Measurements from ENCODE around the gene GOLIM4.

The GOLIM4 gene

DNA sequence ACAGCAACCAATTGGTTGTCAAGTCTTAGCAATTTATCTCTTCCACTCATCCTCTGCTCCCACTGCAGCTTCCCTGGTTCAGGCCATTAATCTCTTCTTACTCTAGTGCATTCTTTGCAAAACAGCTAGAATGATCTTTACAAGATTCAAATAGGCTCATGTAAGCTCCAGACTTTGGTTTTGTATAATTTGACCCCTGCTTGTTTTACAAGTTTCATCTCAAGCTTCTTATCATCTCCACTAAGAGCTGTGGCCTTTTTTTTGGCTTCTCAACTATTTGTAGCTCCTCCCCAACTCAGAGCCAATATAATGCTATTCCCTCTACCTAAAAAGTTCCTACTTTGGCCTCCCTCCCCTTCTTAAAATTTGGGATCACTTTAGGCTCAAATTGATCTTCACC lies 121.8 kb downstream of the GOLIM4 start:
- DNase-seq (ENCODE audit: low read depth): no peak
- H3K4me3 ChIP-seq (ENCODE audit: control insufficient read depth, low read depth, low read length): no peak overlapping the region
- TF ChIP-seq, protein P1, sequence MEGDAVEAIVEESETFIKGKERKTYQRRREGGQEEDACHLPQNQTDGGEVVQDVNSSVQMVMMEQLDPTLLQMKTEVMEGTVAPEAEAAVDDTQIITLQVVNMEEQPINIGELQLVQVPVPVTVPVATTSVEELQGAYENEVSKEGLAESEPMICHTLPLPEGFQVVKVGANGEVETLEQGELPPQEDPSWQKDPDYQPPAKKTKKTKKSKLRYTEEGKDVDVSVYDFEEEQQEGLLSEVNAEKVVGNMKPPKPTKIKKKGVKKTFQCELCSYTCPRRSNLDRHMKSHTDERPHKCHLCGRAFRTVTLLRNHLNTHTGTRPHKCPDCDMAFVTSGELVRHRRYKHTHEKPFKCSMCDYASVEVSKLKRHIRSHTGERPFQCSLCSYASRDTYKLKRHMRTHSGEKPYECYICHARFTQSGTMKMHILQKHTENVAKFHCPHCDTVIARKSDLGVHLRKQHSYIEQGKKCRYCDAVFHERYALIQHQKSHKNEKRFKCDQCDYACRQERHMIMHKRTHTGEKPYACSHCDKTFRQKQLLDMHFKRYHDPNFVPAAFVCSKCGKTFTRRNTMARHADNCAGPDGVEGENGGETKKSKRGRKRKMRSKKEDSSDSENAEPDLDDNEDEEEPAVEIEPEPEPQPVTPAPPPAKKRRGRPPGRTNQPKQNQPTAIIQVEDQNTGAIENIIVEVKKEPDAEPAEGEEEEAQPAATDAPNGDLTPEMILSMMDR (conservative IDR thresholded peaks at IDR 0.05; ENCODE audit: control insufficient read depth, insufficient read depth, low read depth, low read length): no peak

DNA sequence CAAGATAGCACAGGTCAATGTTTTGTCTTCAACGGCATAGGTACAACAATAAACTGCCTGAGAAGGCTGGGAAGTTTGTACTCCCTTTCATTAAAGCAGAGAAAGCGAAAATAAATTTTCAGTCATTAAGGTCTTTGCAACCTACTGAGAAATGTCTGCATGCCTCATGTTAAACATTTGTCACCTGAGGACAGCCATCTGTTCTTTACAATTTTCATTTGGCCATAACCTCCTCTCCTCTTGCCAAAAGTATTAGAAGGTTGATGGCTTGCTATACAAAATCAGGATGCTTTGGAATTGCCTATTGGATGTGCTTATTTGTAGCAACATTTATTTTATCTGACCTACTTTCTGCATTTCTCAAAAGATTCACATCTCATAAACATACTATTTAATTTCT lies 122.7 kb downstream of the GOLIM4 start:
- TF ChIP-seq, protein P1 (conservative IDR thresholded peaks at IDR 0.05; ENCODE audit: control insufficient read depth, insufficient read depth, low read depth, low read length): no peak
- DNase-seq (ENCODE audit: low read depth): no peak
- no peak overlapping the region for H3K4me3 ChIP-seq (ENCODE audit: control insufficient read depth, low read depth, low read length)

GRCh38 chr3:167972502-167972901 lies 123.2 kb downstream of the GOLIM4 start:
- DNase-seq (ENCODE audit: low read depth): no peak
- no peak overlapping the region for H3K4me3 ChIP-seq (ENCODE audit: control insufficient read depth, low read depth, low read length)
- TF ChIP-seq, protein P1 (conservative IDR thresholded peaks at IDR 0.05; ENCODE audit: control insufficient read depth, insufficient read depth, low read depth, low read length): no peak

- H3K4me3 ChIP-seq (ENCODE audit: control insufficient read depth, low read depth, low read length): no peak overlapping the region
- TF ChIP-seq, protein P1 (conservative IDR thresholded peaks at IDR 0.05; ENCODE audit: control insufficient read depth, insufficient read depth, low read depth, low read length): no peak
- DNase-seq (ENCODE audit: low read depth): no peak
These were observed 126.2 kb downstream of the GOLIM4 start for GRCh38 chr3:167969548-167969947.

DNA sequence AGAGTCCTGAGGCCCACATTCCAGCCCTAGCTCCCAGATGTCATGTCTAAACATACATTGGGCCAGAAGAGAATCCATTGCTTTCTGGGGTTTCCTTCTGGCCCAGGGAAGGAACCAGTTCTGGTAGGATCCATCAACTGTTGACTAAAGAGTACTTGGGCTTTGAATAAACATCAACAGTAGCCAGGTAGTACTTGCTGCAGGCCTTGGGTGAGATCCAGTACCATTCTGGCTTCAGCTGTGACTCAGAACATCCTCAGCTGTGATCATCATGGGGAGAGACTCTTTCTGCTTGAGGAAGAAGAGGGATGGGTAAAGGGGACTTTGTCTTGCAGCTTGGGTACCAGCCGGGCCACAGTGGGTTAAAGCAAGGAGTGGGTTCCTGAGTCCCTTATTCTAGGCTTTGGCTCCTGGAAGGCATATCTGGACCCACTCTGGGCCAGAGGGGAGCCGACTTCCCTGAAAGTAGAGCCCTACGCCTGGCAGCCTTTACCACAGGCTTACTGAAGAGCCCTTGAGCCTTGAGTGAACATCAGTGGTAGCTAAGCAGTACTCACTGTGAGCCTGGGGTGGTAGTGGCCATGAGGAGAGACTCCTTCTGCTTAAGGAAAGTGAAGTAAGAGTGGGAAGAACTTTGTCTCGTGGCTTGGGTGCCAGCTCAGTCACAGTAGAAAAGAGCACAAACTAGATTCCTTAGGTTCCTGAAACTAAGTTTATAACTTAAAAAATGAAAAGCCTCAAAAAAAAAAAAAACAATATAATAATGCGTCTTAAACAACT lies 128.3 kb downstream of the GOLIM4 start:
- no peak for DNase-seq (ENCODE audit: low read depth)
- TF ChIP-seq, protein P1 (conservative IDR thresholded peaks at IDR 0.05; ENCODE audit: control insufficient read depth, insufficient read depth, low read depth, low read length): no peak
- H3K4me3 ChIP-seq (ENCODE audit: control insufficient read depth, low read depth, low read length): no peak overlapping the region
